CD4-positive, alpha-beta T cell treated with Interleukin-15 for 1 hour (primary cell): Measurements from ENCODE around the gene PTPN20.
"Not testable (repeated sequence)": the region's sequence is repeated elsewhere in the genome, so short reads cannot be mapped to it uniquely, and the experiment has no call there.

Source experiments
- DNase-seq: peaks from one replicate; pipeline ENCODE4 v3.0.0-alpha.2; 2020

The PTPN20 gene

GRCh38 chr10:46911144-46911876 lies at the start of gene PTPN20:
Gene PTPN20 (plus strand): TSS chr10:46911428. CDS start chr10:46932500, 21,072 bp downstream.
- DNase-seq = peak; percentile 24

GRCh38 chr10:46869716-46870115 lies 41.5 kb upstream of the PTPN20 start:
- not testable (repeated sequence) for DNase-seq

GRCh38 chr10:46871583-46871982 lies 39.6 kb upstream of the PTPN20 start:
- DNase-seq = not testable (repeated sequence)

- DNase-seq = not testable (repeated sequence)
These were observed 35.9 kb upstream of the PTPN20 start for GRCh38 chr10:46875304-46875703.

- DNase-seq = not testable (repeated sequence)
These were observed 34.5 kb upstream of the PTPN20 start for GRCh38 chr10:46876773-46877172.

GRCh38 chr10:46878761-46879160 lies 32.5 kb upstream of the PTPN20 start:
- DNase-seq = not testable (repeated sequence)

GRCh38 chr10:46890813-46891611 lies 20.2 kb upstream of the PTPN20 start:
- DNase-seq = not testable (repeated sequence)

GRCh38 chr10:46896762-46897692 lies 14.2 kb upstream of the PTPN20 start:
- DNase-seq = not testable (repeated sequence)

GRCh38 chr10:46901247-46901646 lies 10.0 kb upstream of the PTPN20 start:
- not testable (repeated sequence) for DNase-seq

- DNase-seq = not testable (repeated sequence)
These were observed 7.4 kb upstream of the PTPN20 start for GRCh38 chr10:46903874-46904273.

GRCh38 chr10:46906359-46906758 lies 4.9 kb upstream of the PTPN20 start:
- not testable (repeated sequence) for DNase-seq

- DNase-seq = not testable (repeated sequence)
These were observed 3.8 kb upstream of the PTPN20 start for GRCh38 chr10:46907185-46908117.

- DNase-seq = not testable (repeated sequence)
These were observed 11.3 kb downstream of the PTPN20 start for GRCh38 chr10:46922498-46922897.

- not testable (repeated sequence) for DNase-seq
These were observed 13.9 kb downstream of the PTPN20 start for GRCh38 chr10:46925156-46925555.

- not testable (repeated sequence) for DNase-seq
These were observed 14.6 kb downstream of the PTPN20 start for GRCh38 chr10:46925853-46926252.

GRCh38 chr10:46928810-46929209 lies 17.6 kb downstream of the PTPN20 start:
- not testable (repeated sequence) for DNase-seq

GRCh38 chr10:46932383-46932782 lies 21.2 kb downstream of the PTPN20 start:
- not testable (repeated sequence) for DNase-seq

- not testable (repeated sequence) for DNase-seq
These were observed 29.9 kb downstream of the PTPN20 start for GRCh38 chr10:46941091-46941490.

- not testable (repeated sequence) for DNase-seq
These were observed 37.7 kb downstream of the PTPN20 start for GRCh38 chr10:46948687-46949518.

- not testable (repeated sequence) for DNase-seq
These were observed 41.3 kb downstream of the PTPN20 start for GRCh38 chr10:46952540-46952939.
